Sigmoid colon (tissue), 4 donors: ENCODE measurements around the gene SLC25A11.
A peak's percentile ranks its signal among the peaks of the same experiment; 100 is the strongest.

ENCODE experiments used
- POLR2A ChIP-seq, 2 donors: fragments of 450-650 bp; IDR thresholded peaks; one replicate each; pipeline ENCODE4 v1.6.1; 2016; ENCODE audit warnings: antibody characterized with exemption in 2 of 2, mild to moderate bottlenecking in 2 of 2, moderate library complexity in 2 of 2
- POLR2AphosphoS5 ChIP-seq, 4 donors: sonication (generic); formaldehyde crosslinking; IDR thresholded peaks; one replicate each; pipeline ENCODE4 v1.6.1; 2017; ENCODE audit warnings: antibody characterized with exemption in 4 of 4
- TF ChIP-seq, protein P1 (sequence below), 4 experiments: fragments of 450-650 bp in 3 of 4; fragments of 200-600 bp in 1 of 4; IDR thresholded peaks; one replicate each; pipeline ENCODE4 v1.5.1; 2016 to 2019; ENCODE audit warnings: antibody characterized with exemption in 4 of 4, mild to moderate bottlenecking in 3 of 4, moderate library complexity in 2 of 4

DNA sequence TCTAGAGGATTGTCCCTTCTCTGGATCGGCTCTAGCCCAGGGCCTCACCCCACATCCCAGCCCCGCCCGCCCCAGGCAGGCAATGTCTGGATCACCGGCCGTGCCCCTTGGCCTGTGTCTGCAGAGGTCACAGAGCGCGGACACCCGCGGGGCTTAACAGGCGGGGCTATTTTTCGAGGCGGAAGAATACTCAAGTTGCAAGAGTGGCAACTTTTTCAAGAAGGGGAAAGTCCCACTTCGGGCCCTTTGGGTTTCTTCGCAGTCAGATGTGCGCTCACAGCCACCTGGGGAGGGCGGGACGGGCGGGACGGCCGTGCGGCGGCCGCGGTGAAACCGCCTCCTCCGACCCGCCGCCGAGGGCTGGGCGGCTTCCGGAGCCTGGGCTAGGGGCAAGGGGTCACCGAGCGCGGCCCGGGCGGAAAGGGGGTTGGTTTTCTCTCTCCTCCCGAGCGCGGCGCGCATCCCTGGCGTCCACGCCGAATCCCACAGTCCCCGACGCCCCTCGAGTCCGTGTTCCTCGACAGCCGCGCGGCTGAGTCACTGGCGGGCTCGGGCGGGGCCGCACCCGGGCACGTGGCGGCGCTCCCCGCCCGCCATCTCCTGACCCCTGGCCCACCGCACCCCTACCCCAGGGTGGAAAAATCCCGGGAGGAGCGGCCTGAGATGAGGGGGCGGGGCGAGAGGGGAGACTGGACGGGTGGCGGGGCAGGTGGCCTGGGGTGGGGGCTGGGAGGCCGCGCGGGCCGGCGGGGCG is 9.7 kb upstream of the SLC25A11 start:
- TF ChIP-seq, protein P1, sequence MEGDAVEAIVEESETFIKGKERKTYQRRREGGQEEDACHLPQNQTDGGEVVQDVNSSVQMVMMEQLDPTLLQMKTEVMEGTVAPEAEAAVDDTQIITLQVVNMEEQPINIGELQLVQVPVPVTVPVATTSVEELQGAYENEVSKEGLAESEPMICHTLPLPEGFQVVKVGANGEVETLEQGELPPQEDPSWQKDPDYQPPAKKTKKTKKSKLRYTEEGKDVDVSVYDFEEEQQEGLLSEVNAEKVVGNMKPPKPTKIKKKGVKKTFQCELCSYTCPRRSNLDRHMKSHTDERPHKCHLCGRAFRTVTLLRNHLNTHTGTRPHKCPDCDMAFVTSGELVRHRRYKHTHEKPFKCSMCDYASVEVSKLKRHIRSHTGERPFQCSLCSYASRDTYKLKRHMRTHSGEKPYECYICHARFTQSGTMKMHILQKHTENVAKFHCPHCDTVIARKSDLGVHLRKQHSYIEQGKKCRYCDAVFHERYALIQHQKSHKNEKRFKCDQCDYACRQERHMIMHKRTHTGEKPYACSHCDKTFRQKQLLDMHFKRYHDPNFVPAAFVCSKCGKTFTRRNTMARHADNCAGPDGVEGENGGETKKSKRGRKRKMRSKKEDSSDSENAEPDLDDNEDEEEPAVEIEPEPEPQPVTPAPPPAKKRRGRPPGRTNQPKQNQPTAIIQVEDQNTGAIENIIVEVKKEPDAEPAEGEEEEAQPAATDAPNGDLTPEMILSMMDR (IDR thresholded peaks at IDR 0.05), result no peak
- TF ChIP-seq POLR2A (IDR thresholded peaks at IDR 0.05), result no peak
- peak in 2 of 4 donors; percentile 40 to 42 for TF ChIP-seq POLR2AphosphoS5 (IDR thresholded peaks at IDR 0.05)
